GM18951 (cell line): ENCODE data around the gene ELFN1.

Experiments used
- POLR2A ChIP-seq: IDR thresholded peaks from 4 replicates; pipeline ENCODE4 v1.6.1; 2011; ENCODE audit warnings: mild to moderate bottlenecking; ENCODE audit not compliant: insufficient read length, insufficient read depth; ENCODE audit errors: extremely low read depth
- in situ Hi-C: fragments of 300-500 bp; cut with MboI; formaldehyde crosslinking; loops from one replicate; pipeline ENCODE4 v1.12.0; 2022; ENCODE audit warnings: low sequenced_read_pairs, mixed read lengths, inconsistent platforms; ENCODE audit not compliant: unreplicated experiment

ELFN1 gene

GRCh38 chr7:1741246-1741645, 71.2 kb downstream of the ELFN1 start:
- TF ChIP-seq POLR2A: no peak
- in situ Hi-C loops: no loop called here

GRCh38 chr7:1741751-1742554, 71.9 kb downstream of the ELFN1 start:
- no peak for TF ChIP-seq POLR2A
- in situ Hi-C loops: no loop called here

- in situ Hi-C loops: no loop called here
- no peak for TF ChIP-seq POLR2A
These were observed 72.7 kb downstream of the ELFN1 start for GRCh38 chr7:1742555-1743303.

- TF ChIP-seq POLR2A: no peak
- in situ Hi-C loops: no loop called here
These were observed 73.6 kb downstream of the ELFN1 start for GRCh38 chr7:1743481-1744230.

GRCh38 chr7:1744296-1745017, 74.4 kb downstream of the ELFN1 start:
- TF ChIP-seq POLR2A: no peak
- in situ Hi-C loops: no loop called here

GRCh38 chr7:1745018-1745532, 75.0 kb downstream of the ELFN1 start:
- no peak for TF ChIP-seq POLR2A
- in situ Hi-C loops: no loop called here

GRCh38 chr7:1745576-1746490, 75.8 kb downstream of the ELFN1 start:
- in situ Hi-C loops: no loop called here
- TF ChIP-seq POLR2A: no peak

- TF ChIP-seq POLR2A: no peak
- in situ Hi-C loops: no loop called here
These were observed 76.5 kb downstream of the ELFN1 start for GRCh38 chr7:1746491-1746975.

- in situ Hi-C loops: no loop called here
- TF ChIP-seq POLR2A: no peak
These were observed 77.1 kb downstream of the ELFN1 start for GRCh38 chr7:1747004-1747801.

- no peak for TF ChIP-seq POLR2A
- in situ Hi-C loops: no loop called here
These were observed 78.2 kb downstream of the ELFN1 start for GRCh38 chr7:1748076-1748838.
